Adrenal gland (tissue), 5 donors: Measurements from ENCODE around the gene ATXN1.

Experiments
- POLR2A ChIP-seq, 2 donors: fragments of 450-650 bp; IDR thresholded peaks; one replicate each; pipeline ENCODE4 v1.6.1; 2017; ENCODE audit warnings: antibody characterized with exemption in 2 of 2, mild to moderate bottlenecking in 2 of 2, moderate library complexity in 1 of 2
- TF ChIP-seq, protein P1 (sequence below), 6 experiments: fragments of 450-650 bp in 4 of 6; fragments of 200-600 bp in 2 of 6; sonication (generic) in 1 of 6; IDR thresholded peaks; 1 replicate in 5 of 6; 2 replicates in 1 of 6; pipeline versions ENCODE4 v1.5.1 to v1.8.0; 2016 to 2021; ENCODE audit warnings: antibody characterized with exemption in 6 of 6, mild to moderate bottlenecking in 2 of 6, moderate library complexity in 1 of 6
- donor health status: DM: no; HTN: no; CAD: no.

DNA sequence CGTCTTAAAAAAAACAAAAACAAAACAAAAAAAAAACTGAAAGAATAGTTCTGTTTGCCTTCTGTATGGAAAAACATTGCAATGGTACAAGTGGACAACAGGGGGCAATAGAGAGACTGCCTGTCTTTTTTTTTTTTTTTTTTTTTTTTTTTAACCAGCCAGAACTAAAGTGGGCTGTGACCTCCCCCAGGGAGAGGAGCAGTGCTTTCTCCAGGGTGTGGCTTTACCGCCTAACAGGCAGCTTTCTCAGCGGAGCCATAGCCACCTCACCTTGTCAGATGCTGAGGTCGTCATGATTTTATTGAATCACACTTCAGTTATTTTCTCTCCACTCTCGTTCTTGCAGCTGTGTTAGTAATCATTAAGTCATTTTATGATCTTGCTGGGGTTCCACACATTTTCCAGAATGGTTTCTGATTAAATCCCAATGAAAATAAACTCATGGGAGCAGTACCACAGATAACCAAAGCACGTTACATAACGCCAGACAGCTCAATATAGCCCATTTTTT is 444.5 kb downstream of the ATXN1 start:
- TF ChIP-seq POLR2A (IDR thresholded peaks at IDR 0.05): no peak
- TF ChIP-seq, protein P1, sequence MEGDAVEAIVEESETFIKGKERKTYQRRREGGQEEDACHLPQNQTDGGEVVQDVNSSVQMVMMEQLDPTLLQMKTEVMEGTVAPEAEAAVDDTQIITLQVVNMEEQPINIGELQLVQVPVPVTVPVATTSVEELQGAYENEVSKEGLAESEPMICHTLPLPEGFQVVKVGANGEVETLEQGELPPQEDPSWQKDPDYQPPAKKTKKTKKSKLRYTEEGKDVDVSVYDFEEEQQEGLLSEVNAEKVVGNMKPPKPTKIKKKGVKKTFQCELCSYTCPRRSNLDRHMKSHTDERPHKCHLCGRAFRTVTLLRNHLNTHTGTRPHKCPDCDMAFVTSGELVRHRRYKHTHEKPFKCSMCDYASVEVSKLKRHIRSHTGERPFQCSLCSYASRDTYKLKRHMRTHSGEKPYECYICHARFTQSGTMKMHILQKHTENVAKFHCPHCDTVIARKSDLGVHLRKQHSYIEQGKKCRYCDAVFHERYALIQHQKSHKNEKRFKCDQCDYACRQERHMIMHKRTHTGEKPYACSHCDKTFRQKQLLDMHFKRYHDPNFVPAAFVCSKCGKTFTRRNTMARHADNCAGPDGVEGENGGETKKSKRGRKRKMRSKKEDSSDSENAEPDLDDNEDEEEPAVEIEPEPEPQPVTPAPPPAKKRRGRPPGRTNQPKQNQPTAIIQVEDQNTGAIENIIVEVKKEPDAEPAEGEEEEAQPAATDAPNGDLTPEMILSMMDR (IDR thresholded peaks at IDR 0.05): peak; percentile 35 to 84 (median 58)
